Neural cell (in vitro differentiated cells): ENCODE results near the gene ARHGEF16. TPM values are rescaled to one million over a fixed set of nuclear protein-coding genes. Genes with fewer than 3 reads are reported as not detected.

Experiments
- H2AFZ ChIP-seq: fragments of 200-600, 300-800 bp; sonication (generic), shearing (Covaris generic); 2 replicates; pipeline ENCODE4 v1.6.0; 2014; ENCODE audit warnings: low read depth, mild to moderate bottlenecking, antibody characterized with exemption, low read length, moderate library complexity
- H3F3A ChIP-seq: fragments of 200-600 bp; shearing (Covaris generic); 2 replicates; pipeline ENCODE4 v1.6.1; 2016; ENCODE audit warnings: mild to moderate bottlenecking, moderate library complexity, mixed read lengths, antibody characterized with exemption, low read length; ENCODE audit not compliant: insufficient read depth, poor library complexity, severe bottlenecking
- H3K27ac ChIP-seq: fragments of 200-600, 300-800 bp; sonication (generic), shearing (Covaris generic); 2 replicates; pipeline ENCODE4 v1.5.1; 2014; ENCODE audit warnings: mild to moderate bottlenecking, low read length, moderate library complexity
- H3K27me3 ChIP-seq: fragments of 300-800, 200-600 bp; sonication (generic), shearing (Covaris generic); 2 replicates; pipeline ENCODE4 v1.6.0; 2014; ENCODE audit warnings: mild to moderate bottlenecking, low read depth, low read length, moderate library complexity; ENCODE audit not compliant: insufficient read depth
- H3K36me3 ChIP-seq: fragments of 300-800, 200-600 bp; sonication (generic), shearing (Covaris generic); 2 replicates; pipeline ENCODE4 v1.5.1; 2014; ENCODE audit warnings: mild to moderate bottlenecking, antibody characterized with exemption, low read length, moderate library complexity; ENCODE audit not compliant: insufficient read depth
- H3K4me2 ChIP-seq: fragments of 300-800, 200-600 bp; sonication (generic), shearing (Covaris generic); 2 replicates; pipeline ENCODE4 v1.6.0; 2014; ENCODE audit warnings: mild to moderate bottlenecking, low read length
- H3K4me3 ChIP-seq: fragments of 300-800, 200-600 bp; sonication (generic), shearing (Covaris generic); 2 replicates; pipeline ENCODE4 v1.5.1; 2014; ENCODE audit warnings: mild to moderate bottlenecking, low read length, moderate library complexity
- H3K79me2 ChIP-seq: fragments of 200-600 bp; shearing (Covaris generic); replicated peaks from 2 replicates; pipeline ENCODE4 v1.6.0; 2014; ENCODE audit warnings: mild to moderate bottlenecking, low read length, moderate library complexity; ENCODE audit not compliant: insufficient read depth
- H3K9ac ChIP-seq: fragments of 300-800, 200-600 bp; sonication (generic), shearing (Covaris generic); 2 replicates; pipeline ENCODE4 v1.6.1; 2016; ENCODE audit warnings: mild to moderate bottlenecking, low read length, mixed read lengths
- H3K9me2 ChIP-seq: fragments of 200-600 bp; shearing (Covaris generic); 2 replicates; pipeline ENCODE4 v1.6.1; 2016; ENCODE audit warnings: mild to moderate bottlenecking, low read length, mixed read lengths; ENCODE audit not compliant: insufficient read depth
- H3K9me3 ChIP-seq: fragments of 200-600, 300-800 bp; sonication (generic), shearing (Covaris generic); 2 replicates; pipeline ENCODE4 v1.6.1; 2016; ENCODE audit warnings: mild to moderate bottlenecking, mixed run types, low read length, moderate library complexity, mixed read lengths
- H4K20me1 ChIP-seq: fragments of 200-600 bp; shearing (Covaris generic); 2 replicates; pipeline ENCODE4 v1.6.1; 2016; ENCODE audit warnings: mild to moderate bottlenecking, mixed run types; ENCODE audit not compliant: insufficient read depth
- CTCF ChIP-seq: fragments of 450-650 bp; IDR thresholded peaks from 2 replicates; pipeline ENCODE4 v1.5.1; 2014; ENCODE audit warnings: antibody characterized with exemption, mild to moderate bottlenecking, moderate library complexity; ENCODE audit not compliant: poor library complexity, severe bottlenecking
- EP300 ChIP-seq: fragments of 450-650 bp; conservative IDR thresholded peaks from 2 replicates; pipeline ENCODE4 v1.6.1; 2014; ENCODE audit warnings: antibody characterized with exemption, mild to moderate bottlenecking, moderate library complexity; ENCODE audit not compliant: poor library complexity, severe bottlenecking
- EZH2 ChIP-seq: fragments of 200-600, 300-800 bp; shearing (Covaris generic), sonication (generic); IDR thresholded peaks from 2 replicates; pipeline ENCODE4 v1.6.1; 2014; ENCODE audit warnings: antibody characterized with exemption, low read length, borderline replicate concordance, mild to moderate bottlenecking; ENCODE audit not compliant: insufficient read depth, poor library complexity, severe bottlenecking
- MXI1 ChIP-seq: fragments of 450-650 bp; conservative IDR thresholded peaks from 2 replicates; pipeline ENCODE4 v1.6.1; 2014; ENCODE audit warnings: antibody characterized with exemption, mild to moderate bottlenecking; ENCODE audit not compliant: poor library complexity, severe bottlenecking
- POLR2AphosphoS5 ChIP-seq: IDR thresholded peaks from 2 replicates; pipeline ENCODE4 v1.6.1; 2012
- RAD21 ChIP-seq: fragments of 450-650 bp; conservative IDR thresholded peaks from 2 replicates; pipeline ENCODE4 v1.6.1; 2014; ENCODE audit warnings: antibody characterized with exemption, mild to moderate bottlenecking, moderate library complexity
- REST ChIP-seq: IDR thresholded peaks from 2 replicates; pipeline ENCODE4 v1.6.1; 2012; ENCODE audit warnings: borderline replicate concordance
- SMC3 ChIP-seq: fragments of 450-650 bp; conservative IDR thresholded peaks from 2 replicates; pipeline ENCODE4 v1.6.1; 2014; ENCODE audit warnings: antibody characterized with exemption, mild to moderate bottlenecking, moderate library complexity; ENCODE audit not compliant: poor library complexity
- TAF1 ChIP-seq: IDR thresholded peaks from 2 replicates; pipeline ENCODE4 v1.6.1; 2012; ENCODE audit warnings: low read depth
- polyA plus RNA-seq: library from polyadenylated mRNA; depleted of rRNA; stranded (reverse); fragments of >200 nt; gene quantifications from 2 replicates; pipeline ENCODE4 v1.2.3, GENCODE V29; 2014

Gene ARHGEF16
- polyA plus RNA-seq, 1 donor from 2014 or later: 0.64 TPM

GRCh38 chr1:3483801-3484444, 29.5 kb downstream of the ARHGEF16 start:
- H2AFZ ChIP-seq: no peak overlapping the region
- no peaks in the 10 kb centered on the region for H3F3A ChIP-seq
- H3K9ac ChIP-seq: no peak overlapping the region
- no peaks in the 10 kb centered on the region for H3K9me2 ChIP-seq
- H3K36me3 ChIP-seq: no peaks in the 10 kb centered on the region
- H3K9me3 ChIP-seq: no peaks in the 10 kb centered on the region
- no peaks in the 10 kb centered on the region for H4K20me1 ChIP-seq
- H3K27me3 ChIP-seq: no peaks in the 10 kb centered on the region
- TF ChIP-seq CTCF (peak; percentile 15), EZH2 (no peak)
- no peak overlapping the region for H3K4me2 ChIP-seq
- H3K4me3 ChIP-seq: no peak overlapping the region
- H3K27ac ChIP-seq: no peak overlapping the region
- no peaks in the 10 kb centered on the region for H3K79me2 ChIP-seq

- H4K20me1 ChIP-seq: no peaks in the 10 kb centered on the region
- no peaks in the 10 kb centered on the region for H3F3A ChIP-seq
- H2AFZ ChIP-seq: no peak overlapping the region
- no peaks in the 10 kb centered on the region for H3K79me2 ChIP-seq
- no peaks in the 10 kb centered on the region for H3K36me3 ChIP-seq
- no peak overlapping the region for H3K27ac ChIP-seq
- no peak overlapping the region for H3K9ac ChIP-seq
- no peaks in the 10 kb centered on the region for H3K9me2 ChIP-seq
- TF ChIP-seq SMC3 (no peak), POLR2AphosphoS5 (no peak), TAF1 (no peak), REST (no peak), EZH2 (no peak), RAD21 (no peak), MXI1 (no peak), EP300 (no peak)
- H3K4me3 ChIP-seq: no peak overlapping the region
- no peaks in the 10 kb centered on the region for H3K9me3 ChIP-seq
- H3K27me3 ChIP-seq: no peaks in the 10 kb centered on the region
- no peak overlapping the region for H3K4me2 ChIP-seq
Measured at GRCh38 chr1:3485016-3485415, 30.6 kb downstream of the ARHGEF16 start.
